ENCODE measurements around the gene GRID1.

GRID1 gene

DNA sequence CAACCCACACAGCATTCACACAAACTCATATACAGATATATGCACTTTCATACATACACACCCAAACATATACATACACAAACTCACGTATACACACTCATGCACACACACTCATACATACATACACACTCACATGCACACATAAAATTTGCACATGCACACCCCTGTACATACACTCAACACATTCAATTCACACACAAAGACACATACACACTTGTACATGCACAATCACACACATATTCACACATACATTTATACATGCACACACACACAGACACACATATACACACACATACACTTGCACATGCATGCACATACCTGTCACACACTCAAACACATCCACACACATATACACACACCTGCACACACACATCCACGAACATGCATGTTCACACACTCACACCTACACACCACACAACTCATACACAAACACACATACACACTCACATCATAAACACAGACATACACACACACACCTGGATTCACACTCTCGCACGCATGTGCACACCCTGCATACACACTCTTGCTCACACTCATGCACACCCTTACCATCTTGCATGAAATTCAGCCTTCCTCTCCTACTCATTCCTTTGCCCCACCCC, 451.2 kb downstream of the GRID1 start:
- no peak for DNase-seq

DNA sequence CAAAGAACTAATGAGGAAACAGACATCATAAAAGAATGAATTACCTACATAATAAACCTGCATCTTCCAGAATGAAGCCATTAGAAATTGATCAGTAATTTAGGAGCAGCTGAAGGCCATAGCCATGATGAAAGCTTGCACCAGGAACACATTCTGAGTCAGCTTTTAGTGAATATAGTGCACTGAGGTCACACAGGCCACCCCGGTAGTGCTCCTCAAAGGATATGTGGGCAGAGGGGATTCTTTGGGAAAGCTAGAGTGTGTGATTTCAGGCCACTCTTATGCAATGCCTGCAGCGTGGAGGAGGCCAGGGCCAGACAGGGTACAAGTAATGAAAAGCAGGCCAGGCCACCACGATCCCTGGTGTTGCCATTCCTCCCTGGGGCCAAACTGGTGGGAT, 451.9 kb downstream of the GRID1 start:
- DNase-seq = no peak

DNA sequence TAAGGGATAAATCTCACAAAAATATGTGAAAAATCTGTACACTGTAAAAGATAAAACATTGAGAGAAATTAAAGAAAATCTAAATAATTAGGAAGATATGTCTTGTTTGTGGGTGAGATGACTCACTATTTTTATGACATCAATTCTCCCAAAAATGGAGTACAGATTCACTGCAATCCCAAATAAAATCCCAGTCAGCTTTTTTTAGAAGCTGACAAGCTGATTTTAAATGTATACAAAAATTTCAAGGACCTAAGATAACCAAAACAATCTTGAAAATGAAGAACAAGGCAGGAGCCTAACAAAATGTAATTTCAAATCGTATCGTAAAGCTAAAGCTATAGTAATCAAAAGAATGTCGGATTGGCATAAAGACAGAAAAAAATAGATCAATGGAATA, 458.1 kb downstream of the GRID1 start:
- no peak for DNase-seq

DNA sequence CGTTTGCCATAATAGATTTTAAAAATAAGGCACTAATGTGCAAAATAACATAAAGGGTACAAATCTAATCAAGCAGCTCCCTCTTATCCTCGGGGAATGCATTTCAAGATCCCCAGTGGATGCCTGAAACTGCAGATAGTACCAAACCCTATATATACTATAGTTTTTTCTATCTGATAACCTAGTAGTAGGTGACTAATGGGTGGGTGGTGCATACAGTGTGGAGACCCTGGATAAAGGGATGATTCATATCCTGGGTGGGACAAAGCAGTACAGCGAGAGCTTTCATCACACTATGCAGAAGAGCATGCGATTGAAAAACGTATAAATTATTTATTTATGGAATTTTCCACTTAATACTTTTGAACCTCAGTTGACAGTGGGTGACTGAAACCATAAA, 464.5 kb downstream of the GRID1 start:
- DNase-seq = no peak

DNA sequence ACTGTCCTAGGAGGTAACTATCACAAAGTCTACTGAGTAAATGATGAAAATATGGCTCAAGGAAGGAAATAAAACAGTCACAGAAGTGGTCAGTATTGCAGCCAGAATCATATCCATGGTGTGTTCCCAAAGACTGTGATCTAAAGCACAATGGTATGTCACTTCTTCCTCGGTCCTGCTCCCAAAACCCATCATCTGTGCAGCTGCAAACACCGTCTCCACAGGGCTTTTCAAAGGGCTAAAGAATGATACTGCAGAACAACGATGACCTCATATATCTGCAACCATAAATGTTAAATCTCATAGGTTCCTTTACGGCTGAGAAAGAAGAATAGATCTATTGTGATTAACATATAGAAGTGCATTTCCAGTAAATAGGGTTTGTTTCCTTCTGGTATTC, 465.0 kb downstream of the GRID1 start:
- DNase-seq = no peak

DNA sequence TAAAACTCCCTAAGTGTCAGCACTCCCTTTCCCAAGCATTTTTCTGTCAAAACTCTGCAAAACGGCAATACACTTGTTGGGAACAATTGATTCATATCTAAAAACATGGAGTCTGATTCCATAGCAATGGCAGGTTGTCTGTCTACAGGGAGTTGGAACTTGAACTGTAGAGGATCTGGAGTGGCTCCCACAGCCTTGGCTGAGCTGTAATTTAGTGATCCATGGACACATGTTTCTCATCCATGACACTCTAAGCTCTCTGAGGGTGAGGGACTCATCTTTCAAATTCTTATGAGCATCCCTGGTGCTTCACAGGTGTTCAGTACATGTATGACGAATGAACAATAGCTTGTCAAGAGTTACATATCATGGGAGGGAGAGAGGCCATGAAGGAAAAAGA, 466.1 kb downstream of the GRID1 start:
- no peak for DNase-seq

DNA sequence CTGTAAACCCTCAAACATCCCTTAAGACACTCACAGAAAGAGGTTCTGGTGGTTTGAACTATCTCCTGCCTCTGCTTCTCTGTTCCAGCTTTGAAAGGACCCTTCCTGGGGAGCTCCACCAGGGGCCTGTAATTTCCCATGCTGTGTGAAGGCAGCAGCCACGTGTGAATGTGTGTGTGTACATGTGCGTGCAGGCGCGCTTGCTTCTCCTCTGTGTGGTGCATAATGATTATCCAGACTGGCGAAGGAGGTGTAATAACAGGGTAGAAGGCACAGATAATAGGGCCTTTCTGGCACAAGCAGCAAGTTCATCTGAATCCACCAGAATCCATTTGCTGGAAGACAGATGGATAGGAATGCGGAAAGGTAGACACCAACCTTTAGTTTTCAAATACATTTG, 466.5 kb downstream of the GRID1 start:
- no peak for DNase-seq

DNA sequence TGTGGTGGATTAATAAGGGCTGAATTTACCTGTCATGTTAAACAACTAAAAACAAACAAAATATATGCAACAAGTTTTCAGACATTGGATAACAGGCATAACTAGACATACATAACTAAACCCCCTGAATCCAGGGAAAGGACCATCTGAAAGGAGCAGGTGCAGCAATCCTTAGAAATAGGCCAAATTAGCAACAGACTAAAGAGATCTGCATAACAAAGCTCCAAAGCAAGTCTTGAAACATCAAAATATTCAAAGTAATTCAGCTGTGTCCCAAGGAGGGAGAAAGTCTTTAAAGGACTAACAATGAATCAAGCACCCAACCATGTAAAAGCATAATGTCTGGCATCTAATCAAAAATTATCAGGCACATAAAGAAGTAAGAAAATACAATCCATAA, 475.1 kb downstream of the GRID1 start:
- no peak for DNase-seq

DNA sequence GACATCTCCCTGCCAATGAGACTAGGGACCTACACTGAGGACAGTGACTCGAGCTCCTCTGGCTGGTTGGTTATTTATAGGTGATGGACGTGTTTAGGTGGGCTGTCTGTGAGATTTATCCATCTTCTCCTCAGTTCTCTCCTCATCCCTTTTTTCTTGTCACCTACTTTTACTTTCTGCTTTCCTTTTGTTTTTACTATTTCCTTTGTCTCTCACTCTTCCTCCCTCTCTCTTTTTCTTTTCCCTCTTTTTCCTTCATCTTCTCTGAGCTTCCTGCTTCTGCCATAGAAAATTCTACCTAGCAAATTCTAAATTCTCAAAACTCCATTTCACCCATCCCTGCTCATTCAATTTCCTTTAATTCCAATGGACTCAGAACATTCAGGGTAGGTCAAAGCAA, 478.0 kb downstream of the GRID1 start:
- DNase-seq = no peak

DNA sequence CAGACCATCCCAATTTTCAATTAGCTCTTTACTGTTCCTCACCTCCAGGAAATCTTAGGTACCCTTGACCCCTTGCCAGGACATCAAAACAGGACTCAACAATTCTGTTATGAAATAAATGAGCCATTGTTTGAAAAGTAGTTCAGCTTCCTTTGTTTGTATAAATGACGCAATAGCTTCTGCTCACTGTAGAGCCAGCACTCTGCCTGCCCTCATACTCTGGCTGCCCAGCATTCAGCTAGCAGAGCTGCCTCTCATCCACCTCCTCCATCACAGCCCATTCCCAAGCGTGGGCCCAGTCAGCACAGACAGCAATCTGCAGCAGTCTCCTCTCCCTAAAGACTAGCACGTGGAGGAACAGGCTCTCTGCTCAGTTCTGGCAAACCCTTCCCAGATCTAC, 478.6 kb downstream of the GRID1 start:
- DNase-seq = no peak

DNA sequence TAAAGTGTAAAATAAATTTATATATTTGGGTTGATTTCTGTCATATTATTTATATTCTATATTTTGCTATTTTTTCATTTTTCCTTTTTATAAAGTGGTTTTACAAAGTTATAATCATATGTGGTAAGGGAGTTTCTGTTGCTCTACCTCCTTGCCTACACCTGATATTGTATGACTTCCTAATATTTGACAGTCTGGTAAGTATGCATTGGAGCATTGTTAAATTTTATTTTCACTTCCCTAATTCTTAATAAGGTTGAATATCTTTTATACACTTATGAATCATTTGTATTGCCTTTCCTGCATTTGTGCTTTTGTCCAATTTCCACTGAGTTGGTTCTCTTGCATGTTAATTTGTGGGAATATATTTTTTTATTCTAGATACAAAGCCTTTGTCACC, 492.4 kb downstream of the GRID1 start:
- DNase-seq = no peak

DNA sequence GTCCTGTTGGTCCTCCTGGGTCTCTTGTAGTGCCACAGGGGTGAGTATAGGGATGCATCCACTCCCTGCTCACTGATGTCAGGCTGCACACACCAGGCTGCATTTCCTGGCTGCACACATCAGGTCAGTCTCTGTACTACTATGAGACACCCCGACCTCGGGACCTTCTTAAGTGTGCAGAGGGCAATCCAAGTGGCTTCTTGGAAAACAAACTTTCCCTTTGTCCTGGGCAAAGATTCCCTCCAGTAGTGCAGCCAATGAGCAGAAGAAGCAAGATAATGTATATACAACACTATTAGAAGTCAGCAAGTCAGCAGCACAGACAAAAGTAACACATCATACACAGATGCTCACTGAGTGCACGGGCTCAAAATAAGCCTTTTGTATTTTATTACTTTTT, 493.5 kb downstream of the GRID1 start:
- DNase-seq = no peak

DNA sequence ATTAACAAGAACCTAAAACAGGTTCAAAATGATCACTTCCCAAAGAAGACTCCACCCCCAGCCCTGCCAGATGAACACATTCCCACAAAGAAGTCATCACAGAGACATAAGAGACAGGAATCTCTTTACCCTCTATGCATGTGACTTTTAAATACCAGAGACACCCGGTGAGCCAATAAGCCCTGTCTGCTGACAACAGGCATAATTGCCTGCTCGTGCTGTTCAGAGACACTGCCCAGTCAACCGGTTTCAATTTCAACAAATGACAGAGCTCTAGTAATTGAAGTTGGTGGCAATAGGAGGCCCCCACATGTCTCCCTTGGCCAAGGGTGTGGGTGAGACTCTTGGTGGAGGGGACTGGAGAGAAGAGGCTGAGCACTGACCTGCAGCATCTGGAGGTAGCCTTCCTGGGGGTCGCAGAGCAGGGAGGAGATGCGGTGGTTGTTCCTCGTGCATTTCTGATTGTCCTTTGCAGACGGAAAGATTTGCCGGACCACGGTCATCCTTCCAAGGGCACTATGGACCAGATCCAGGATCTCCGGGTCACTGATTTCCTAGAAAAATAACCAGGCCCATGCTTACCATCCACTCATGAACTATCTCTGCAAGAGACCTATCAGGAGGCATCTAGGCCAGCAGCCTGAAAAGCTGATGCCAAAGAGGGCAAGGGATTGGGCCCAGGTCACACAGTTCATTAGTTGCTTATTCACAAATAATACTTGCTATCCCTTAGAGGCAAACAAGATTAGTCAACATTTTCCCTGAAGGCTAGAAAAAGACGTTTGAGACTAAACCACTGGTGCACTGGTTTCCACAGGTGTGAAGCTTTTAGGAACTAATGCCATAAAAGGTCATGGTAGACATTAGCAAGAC, 497.7 kb downstream of the GRID1 start:
- DNase-seq = no peak

DNA sequence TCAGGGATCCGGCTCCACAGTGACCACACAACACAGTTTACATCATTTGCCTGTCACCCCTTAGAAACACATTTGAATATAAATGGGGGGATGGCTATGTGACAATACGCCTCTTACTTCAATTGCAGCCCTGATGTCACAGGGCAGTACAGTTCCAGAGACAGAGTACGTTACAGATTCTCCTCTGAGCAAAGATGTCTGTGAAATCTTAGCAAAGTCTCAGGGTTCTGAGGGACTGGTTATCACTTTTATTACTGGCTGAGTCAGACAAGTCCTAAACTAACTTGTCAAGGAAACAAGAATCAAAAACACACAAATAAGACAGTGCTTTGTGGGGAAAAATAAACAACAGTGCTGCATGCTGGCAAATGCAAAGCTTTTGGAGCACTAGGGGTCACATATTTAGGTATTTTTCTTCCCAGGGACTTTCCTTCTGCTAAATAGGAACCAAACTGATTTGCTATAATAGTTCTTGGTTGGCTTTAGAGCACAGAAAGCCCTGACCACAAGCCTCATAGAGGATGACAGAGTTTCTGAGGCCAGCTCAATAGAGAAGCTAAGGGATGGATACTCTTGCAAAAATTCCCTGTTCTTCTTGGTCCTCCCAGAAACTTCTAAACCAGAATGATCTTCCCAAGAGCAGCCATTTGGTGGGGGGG, 501.6 kb downstream of the GRID1 start:
- DNase-seq = no peak

DNA sequence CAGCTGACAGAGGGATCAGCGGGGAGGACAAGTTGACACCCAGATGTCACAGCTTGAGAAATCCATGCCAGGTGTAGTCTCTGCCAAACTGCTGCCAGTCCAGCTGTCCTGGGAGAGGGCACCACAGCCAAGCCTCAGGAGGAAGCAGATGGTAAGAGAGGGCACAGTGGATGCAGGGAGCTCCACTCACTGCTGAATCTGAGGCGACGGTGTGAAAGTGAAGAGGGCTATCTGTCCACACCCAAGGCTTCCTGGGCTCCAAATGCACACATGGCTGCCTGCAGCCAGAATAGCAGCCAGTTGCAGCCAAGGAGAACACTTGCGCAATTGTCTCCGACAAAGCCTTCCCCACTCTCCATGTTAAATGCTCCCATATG, 502.4 kb downstream of the GRID1 start:
- no peak for DNase-seq

DNA sequence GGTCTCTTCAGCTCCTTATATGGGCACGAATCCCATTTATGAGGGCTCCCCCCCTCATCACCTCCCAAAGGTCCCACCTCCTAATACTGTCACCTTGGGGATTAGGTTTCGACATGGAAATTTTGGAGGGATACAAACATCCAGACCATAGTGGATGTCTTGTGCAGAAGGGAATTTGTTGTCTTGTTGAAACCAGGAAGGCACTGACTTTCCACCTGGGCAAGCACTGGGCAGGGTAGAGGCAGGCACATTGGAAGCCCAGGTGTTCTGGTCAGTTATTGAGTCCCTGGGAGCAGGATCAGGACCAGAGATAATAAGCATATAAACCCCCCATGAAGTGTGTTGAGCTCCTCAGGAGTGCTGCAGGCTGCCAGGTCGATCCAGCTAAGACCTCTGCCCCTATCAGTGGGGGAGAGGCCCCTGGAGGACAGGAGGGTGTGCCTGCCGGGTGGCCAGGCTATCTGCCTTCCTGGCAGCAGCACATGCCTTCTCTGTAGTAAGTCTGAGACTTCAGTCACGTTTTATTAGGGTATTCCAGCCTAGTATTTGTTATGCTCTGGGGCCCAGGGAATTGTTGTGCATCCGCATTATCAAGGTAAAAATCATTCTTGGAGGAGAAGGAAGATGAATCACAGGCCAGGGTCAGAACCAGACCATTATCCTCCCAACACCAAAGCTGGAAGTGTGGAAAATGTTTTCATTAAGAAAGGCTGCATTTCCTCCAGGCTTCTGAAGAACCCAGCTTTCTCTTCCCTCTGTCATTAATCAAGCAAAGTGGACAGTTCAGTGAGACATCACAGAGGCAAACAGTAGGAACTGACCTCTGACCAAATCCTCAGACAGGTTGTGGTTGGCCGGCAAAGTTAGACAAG, 503.1 kb downstream of the GRID1 start:
- no peak for DNase-seq

DNA sequence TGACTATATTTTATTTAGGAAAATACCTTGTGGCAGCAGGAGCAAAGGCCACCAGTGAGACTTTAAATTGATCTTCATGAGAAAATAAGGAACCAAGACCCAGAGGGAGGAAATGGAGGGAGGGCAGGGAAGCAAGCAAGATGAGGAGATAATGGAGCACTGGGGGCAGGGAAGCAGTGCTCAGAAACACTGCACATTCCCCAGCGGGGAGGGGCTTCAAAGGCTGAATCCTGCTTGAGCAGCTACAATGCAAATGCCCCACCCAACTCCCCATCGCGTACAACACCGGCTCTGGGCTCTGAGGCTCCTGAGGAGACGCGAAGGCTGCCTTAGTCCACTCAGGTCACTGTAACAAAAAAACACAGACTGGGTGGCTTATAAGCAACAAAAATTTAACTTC, 503.8 kb downstream of the GRID1 start:
- no peak for DNase-seq

DNA sequence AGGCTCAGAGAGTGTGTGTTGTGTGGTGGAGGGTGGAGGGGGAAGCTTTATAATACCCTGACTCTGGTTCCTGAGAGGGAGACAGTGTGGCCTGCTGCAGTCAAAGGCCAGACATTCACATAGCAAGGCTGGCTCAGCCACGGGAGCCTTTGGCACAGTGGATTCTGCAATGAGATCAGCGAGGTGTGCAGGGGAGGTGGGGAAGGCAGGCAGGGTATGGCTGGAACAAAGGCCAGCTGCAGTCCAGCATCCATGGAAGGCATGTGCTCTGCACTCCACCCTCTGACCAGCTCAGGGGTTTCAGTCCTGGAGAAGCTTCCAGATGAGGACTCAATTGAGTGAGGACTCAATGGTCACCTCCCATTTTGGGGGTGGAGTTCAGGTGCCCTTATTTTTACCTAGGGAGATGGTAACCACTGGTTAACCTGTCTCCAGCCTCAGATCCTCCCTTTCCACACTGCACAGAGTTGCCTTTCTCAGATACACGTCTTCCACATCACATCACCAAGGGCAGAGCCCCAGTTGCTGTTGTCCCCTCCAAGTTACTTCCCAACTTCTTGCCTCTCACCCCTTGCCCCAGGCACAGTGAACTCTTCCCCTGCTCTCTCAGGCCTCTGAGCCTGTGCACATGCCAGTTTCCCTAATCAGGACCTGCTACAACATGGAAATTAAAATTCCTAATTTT, 504.9 kb downstream of the GRID1 start:
- no peak for DNase-seq

DNA sequence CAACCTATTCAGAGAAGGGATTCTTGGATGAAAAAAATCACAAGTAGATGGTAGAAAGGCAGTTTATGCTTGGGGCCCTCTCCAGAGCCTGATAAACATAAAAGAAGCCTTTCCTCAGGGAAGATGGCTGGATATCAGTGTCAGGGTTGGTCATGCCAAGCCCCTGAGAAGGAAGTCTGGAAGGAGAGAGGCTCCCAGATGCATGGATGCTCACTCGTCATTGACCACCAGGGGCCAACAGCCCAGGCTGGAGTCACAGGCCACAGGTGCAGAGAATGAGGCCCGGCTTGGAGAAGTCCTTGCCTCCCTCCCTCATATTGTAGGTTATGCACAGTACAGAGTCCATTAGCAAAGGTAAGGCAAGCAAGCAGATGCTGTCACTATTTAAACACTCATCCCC, 506.7 kb downstream of the GRID1 start:
- no peak for DNase-seq

DNA sequence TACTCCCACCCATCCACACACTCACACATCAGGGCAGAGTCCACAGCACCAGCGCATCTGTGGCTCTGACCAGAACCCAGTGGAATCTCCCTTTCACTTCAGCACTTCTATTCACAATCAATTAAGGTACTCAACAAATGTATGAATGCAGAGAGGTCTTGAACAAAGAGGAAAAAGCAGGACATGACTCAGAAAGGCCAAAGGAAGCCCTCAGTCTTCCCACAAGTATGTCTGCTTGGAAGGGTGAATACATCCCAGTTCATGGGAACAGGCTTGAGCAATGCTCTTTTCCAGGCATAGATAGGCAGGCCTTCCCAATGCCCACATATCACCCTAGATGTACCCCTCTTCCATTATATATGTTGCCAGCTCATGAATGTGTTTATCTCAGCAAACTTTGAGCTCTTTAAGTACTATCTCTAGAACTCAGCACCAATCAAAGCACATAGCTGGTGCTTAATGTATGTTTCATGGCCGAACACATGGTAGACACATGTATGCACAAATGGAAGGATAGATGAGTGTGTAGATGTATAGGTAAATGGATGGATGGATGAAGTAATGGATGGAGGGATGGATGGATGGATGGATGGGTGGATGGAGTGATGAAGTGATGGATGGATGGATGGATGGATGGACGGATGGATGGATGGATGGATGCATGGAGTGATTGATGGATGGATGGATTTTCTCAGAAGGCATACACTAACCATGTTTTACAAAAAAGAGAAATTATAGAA, 507.6 kb downstream of the GRID1 start:
- DNase-seq = no peak

DNA sequence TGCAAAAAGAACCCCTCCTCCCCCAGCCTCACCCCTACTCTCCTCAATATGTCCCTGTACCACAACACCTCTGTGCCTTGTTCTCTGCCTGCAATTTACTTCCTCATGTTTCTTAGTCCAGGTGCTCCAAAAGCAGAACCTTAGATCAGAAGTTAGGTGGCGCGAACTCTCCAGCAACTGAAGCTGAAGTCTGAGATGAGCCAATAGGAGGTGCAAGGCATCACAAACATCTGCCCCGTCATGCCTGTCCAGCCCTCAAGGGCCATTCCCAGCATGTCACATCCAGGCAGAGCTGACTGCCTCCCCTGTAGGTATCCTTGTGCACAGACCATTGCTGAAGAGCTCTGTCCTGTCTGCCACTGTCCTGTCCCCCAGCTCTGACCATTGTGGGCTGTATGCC, 508.8 kb downstream of the GRID1 start:
- DNase-seq = no peak

DNA sequence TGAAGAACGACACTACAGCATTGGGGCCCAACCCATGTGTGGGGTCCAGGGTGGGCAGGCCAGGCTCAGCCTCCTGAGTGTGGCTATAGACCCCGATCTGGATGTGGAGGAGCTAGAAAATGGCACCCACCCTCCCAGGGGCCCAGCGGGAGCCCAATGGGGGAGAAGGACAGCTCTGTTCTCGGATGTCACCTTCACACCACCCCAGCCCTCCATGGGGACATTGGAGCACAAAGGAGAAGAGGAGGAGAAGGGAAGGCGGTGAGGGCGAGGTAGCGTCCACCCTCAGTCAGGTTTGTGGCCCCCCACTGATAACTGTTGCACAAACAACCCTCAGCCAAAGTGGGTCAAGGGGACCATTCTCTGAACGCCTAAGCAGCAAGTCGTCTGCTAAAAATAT, 509.3 kb downstream of the GRID1 start:
- DNase-seq = no peak
